Neural crest cell (in vitro differentiated cells): Measurements from ENCODE around the gene TRAPPC14. TPM values are rescaled to one million over a fixed set of nuclear protein-coding genes. Genes with fewer than 3 reads are reported as not detected.

ENCODE experiments used
- DNase-seq: peaks from one replicate; pipeline ENCODE4 v3.0.0; 2021; ENCODE audit warnings: low read depth, mixed read lengths, low spot score
- H3K27ac Mint-ChIP-seq: one replicate; pipeline ENCODE4 v1.8.0; 2021; ENCODE audit warnings: mild to moderate bottlenecking, mixed read lengths; ENCODE audit not compliant: unreplicated experiment
- H3K27me3 Mint-ChIP-seq: 2 replicates; pipeline ENCODE4 v1.8.0; 2021; ENCODE audit warnings: low read depth, mild to moderate bottlenecking, mixed read lengths
- H3K36me3 Mint-ChIP-seq: 2 replicates; pipeline ENCODE4 v1.8.0; 2021; ENCODE audit warnings: low read depth, mild to moderate bottlenecking, mixed read lengths
- H3K4me1 Mint-ChIP-seq: 2 replicates; pipeline ENCODE4 v1.8.0; 2021; ENCODE audit warnings: mixed read lengths
- H3K4me3 Mint-ChIP-seq: one replicate; pipeline ENCODE4 v1.8.0; 2021; ENCODE audit warnings: mild to moderate bottlenecking, mixed read lengths
- H3K9me3 Mint-ChIP-seq: 2 replicates; pipeline ENCODE4 v1.8.0; 2021; ENCODE audit warnings: mixed read lengths
- CTCF ChIP-seq: fragments of 200-600 bp; sonication (generic); conservative IDR thresholded peaks from 2 replicates; pipeline ENCODE4 v1.5.0; 2021; ENCODE audit warnings: antibody characterized with exemption, mild to moderate bottlenecking
- total RNA-seq: library from RNA; stranded (reverse); gene quantifications from 2 replicates; pipeline ENCODE4 v1.2.1, GENCODE V29; 2021

Gene TRAPPC14
- total RNA-seq, 1 donor from 2014 or later, result 33.9 TPM

GRCh38 chr7:100128637-100128963, 29.9 kb downstream of the TRAPPC14 start:
- H3K4me3 Mint-ChIP-seq, result peak overlapping the region; percentile 88
- no peak for DNase-seq
- TF ChIP-seq CTCF, result no peak
- H3K27me3 Mint-ChIP-seq, result peaks cover 13% of the 10 kb centered on the region
- H3K27ac Mint-ChIP-seq, result no peak overlapping the region
- no peaks in the 10 kb centered on the region for H3K36me3 Mint-ChIP-seq
- H3K9me3 Mint-ChIP-seq, result no peaks in the 10 kb centered on the region
- H3K4me1 Mint-ChIP-seq, result peaks cover 29% of the 10 kb centered on the region

- H3K9me3 Mint-ChIP-seq, result no peaks in the 10 kb centered on the region
- peak overlapping the region; percentile 88 for H3K4me3 Mint-ChIP-seq
- TF ChIP-seq CTCF, result no peak
- H3K27me3 Mint-ChIP-seq, result peaks cover 13% of the 10 kb centered on the region
- DNase-seq, result peak; percentile 26
- no peak overlapping the region for H3K27ac Mint-ChIP-seq
- H3K4me1 Mint-ChIP-seq, result peaks cover 29% of the 10 kb centered on the region
- no peaks in the 10 kb centered on the region for H3K36me3 Mint-ChIP-seq
Measured at GRCh38 chr7:100127866-100128636, 30.5 kb downstream of the TRAPPC14 start.

- TF ChIP-seq CTCF, result peak; percentile 13
- peak; percentile 96 for DNase-seq
- peak within 1 kb of the TSS; percentile 100 for H3K4me3 Mint-ChIP-seq
- peak within 1 kb of the TSS; percentile 100 for H3K27ac Mint-ChIP-seq
- H3K9me3 Mint-ChIP-seq, result no peaks in the 10 kb centered on the region
- peaks cover 29% of the 10 kb centered on the region for H3K4me1 Mint-ChIP-seq
- no peaks in the 10 kb centered on the region for H3K36me3 Mint-ChIP-seq
- peaks cover 13% of the 10 kb centered on the region for H3K27me3 Mint-ChIP-seq
Measured at GRCh38 chr7:100126931-100127865, 31.3 kb downstream of the TRAPPC14 start, which contains the start of gene MBLAC1. Gene MBLAC1, plus strand, starts transcription at chr7:100126967. Its CDS starts 429 bp downstream, at chr7:100127396.

- peak; percentile 22 for TF ChIP-seq CTCF
- Mint-ChIP-seq H3K9me3 (no peaks in the 10 kb centered on the region), H3K27ac (peak overlapping the region; percentile 100), H3K27me3 (peaks cover 13% of the 10 kb centered on the region), H3K36me3 (no peaks in the 10 kb centered on the region), H3K4me3 (peak overlapping the region; percentile 100), H3K4me1 (peaks cover 32% of the 10 kb centered on the region)
- DNase-seq, result no peak
Measured at GRCh38 chr7:100126239-100126930, 32.1 kb downstream of the TRAPPC14 start.
